ENCODE measurements around the gene CDKL5.

DNA sequence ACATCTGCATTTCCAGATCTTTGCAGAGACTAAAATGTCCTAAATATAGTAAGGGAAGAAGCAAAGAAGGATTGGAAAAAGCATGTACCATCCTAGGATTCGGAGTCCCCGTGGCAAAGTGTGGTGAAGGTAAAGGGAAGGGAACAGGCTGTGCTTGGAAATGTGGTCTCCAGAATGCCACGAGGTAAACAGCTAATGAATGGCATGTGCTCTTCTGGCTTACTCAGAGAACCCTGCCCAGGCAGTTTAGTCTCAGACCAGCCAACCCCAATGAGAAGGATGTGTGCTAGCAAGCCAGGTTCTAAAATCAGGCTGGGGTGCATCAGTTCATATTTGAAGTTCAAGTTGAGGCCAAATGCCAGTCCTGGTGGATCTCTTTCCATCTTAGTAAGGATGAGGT is 133.4 kb downstream of the CDKL5 start:
- TF ChIP-seq, protein P1, sequence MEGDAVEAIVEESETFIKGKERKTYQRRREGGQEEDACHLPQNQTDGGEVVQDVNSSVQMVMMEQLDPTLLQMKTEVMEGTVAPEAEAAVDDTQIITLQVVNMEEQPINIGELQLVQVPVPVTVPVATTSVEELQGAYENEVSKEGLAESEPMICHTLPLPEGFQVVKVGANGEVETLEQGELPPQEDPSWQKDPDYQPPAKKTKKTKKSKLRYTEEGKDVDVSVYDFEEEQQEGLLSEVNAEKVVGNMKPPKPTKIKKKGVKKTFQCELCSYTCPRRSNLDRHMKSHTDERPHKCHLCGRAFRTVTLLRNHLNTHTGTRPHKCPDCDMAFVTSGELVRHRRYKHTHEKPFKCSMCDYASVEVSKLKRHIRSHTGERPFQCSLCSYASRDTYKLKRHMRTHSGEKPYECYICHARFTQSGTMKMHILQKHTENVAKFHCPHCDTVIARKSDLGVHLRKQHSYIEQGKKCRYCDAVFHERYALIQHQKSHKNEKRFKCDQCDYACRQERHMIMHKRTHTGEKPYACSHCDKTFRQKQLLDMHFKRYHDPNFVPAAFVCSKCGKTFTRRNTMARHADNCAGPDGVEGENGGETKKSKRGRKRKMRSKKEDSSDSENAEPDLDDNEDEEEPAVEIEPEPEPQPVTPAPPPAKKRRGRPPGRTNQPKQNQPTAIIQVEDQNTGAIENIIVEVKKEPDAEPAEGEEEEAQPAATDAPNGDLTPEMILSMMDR (IDR thresholded peaks at IDR 0.05), result no peak
- TF ChIP-seq REST (IDR thresholded peaks at IDR 0.05; ENCODE audit: insufficient read depth in 1 of 2, low read depth in 2 of 2, low read length in 1 of 2) (no peak), POLR2AphosphoS5 (IDR thresholded peaks at IDR 0.05; ENCODE audit: low read depth, low read length) (no peak), TCF7L2 (IDR thresholded peaks at IDR 0.05; ENCODE audit: low read depth, low read length) (no peak), SIN3A (IDR thresholded peaks at IDR 0.05; ENCODE audit: borderline replicate concordance, insufficient read depth, low read depth, low read length) (no peak)

Measured in Panc1 (cell line).